NCI-H2171 (cell line): ENCODE data around the gene CRB2.

Source experiments
- DNase-seq: peaks from one replicate; lab custom pipeline; 2025; lab: John Stamatoyannopoulos, UW

The CRB2 gene

GRCh38 chr9:123365287-123365880 is 9.4 kb downstream of the CRB2 start:
- no peak for DNase-seq

GRCh38 chr9:123365881-123366528 is 10.0 kb downstream of the CRB2 start:
- DNase-seq: no peak

GRCh38 chr9:123368023-123368422 is 12.0 kb downstream of the CRB2 start:
- DNase-seq: no peak

GRCh38 chr9:123368536-123369153 is 12.6 kb downstream of the CRB2 start:
- no peak for DNase-seq

GRCh38 chr9:123369296-123369695 is 13.3 kb downstream of the CRB2 start:
- no peak for DNase-seq

- DNase-seq: no peak
These were observed 14.1 kb downstream of the CRB2 start for GRCh38 chr9:123370108-123370507.

- no peak for DNase-seq
These were observed 14.7 kb downstream of the CRB2 start for GRCh38 chr9:123370526-123371227.

- no peak for DNase-seq
These were observed 15.2 kb downstream of the CRB2 start for GRCh38 chr9:123371228-123371584.

GRCh38 chr9:123371805-123372590 is 16.0 kb downstream of the CRB2 start:
- DNase-seq: no peak

GRCh38 chr9:123372766-123373446 is 16.9 kb downstream of the CRB2 start:
- DNase-seq: no peak

- no peak for DNase-seq
These were observed 17.5 kb downstream of the CRB2 start for GRCh38 chr9:123373447-123373923.

- DNase-seq: no peak
These were observed 17.9 kb downstream of the CRB2 start for GRCh38 chr9:123373946-123374345.

GRCh38 chr9:123375469-123376132 is 19.6 kb downstream of the CRB2 start:
- no peak for DNase-seq

- no peak for DNase-seq
These were observed 20.4 kb downstream of the CRB2 start for GRCh38 chr9:123376218-123377071.

GRCh38 chr9:123377211-123377971 is 21.4 kb downstream of the CRB2 start:
- no peak for DNase-seq

- no peak for DNase-seq
These were observed 22.0 kb downstream of the CRB2 start for GRCh38 chr9:123378025-123378424.

GRCh38 chr9:123378956-123379660 is 23.1 kb downstream of the CRB2 start:
- no peak for DNase-seq

- DNase-seq: no peak
These were observed 25.1 kb downstream of the CRB2 start for GRCh38 chr9:123380852-123381705.
